SKM-1 (cell line): ENCODE data around the gene SPATS1.

Experiments used
- DNase-seq: peaks from one replicate; lab custom pipeline; 2025; ENCODE audit not compliant: unreplicated experiment; lab: John Stamatoyannopoulos, UW

SPATS1 gene

DNA sequence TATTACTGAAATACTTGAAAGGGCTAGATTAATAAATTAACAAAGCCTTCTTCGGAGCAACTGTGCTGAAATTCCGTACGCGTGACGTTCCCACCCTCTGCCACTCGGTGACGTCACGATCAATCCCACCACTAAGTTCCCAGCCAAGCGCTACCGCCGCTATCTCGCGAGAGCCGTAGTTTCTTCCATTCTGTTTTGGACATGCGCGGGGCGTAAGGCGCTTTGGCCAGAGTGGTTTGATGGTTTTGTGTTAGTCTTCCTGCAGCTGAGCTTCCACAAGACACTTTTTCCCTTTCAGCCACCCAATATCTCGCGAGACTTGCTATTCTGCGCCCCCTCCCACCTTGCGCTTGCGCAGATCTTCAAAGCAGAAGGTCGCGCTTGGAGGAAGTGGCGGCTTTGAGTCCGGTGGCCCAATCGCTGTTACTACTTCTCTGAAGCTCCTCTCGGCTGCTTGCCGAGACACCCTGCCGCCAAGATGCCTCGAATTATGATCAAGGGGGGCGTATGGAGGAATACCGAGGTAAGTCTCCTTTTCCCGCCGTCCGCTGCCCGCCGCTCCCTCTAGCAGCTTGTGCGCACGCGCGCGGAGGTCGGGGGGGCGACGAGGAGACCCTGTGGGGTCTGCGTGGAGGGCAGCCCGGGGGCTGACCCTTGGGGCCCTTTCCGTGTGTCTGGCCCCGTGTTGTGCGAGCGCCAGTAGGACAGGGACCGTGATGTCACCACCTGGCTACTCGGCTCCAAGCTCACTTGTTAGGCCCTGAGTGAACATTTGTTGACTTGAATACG is 45.1 kb downstream of the SPATS1 start, which contains the start of gene CDC5L:
CDC5L (plus strand) TSS at position 361 of the 789 bp plus-strand sequence; CDS start at position 479, 118 bp downstream.
- DNase-seq: peak; percentile 98

DNA sequence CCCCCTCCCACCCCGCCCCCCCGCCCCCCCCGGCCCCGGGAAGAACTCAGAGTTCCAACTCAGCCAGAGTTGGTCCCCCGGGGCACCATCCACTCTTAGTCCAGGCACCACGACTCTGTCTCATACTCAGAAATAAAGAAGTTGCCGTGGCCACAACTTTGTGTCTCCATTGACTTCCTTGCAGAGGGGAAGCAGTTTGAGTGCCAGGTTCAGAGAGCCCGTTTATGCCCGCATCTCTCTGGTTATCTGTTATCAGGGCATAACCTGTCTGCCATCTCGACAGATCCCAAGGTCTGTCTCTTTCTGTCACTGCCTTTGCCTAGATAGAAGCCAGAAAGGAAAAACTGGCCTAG is 45.7 kb downstream of the SPATS1 start:
- DNase-seq: no peak

DNA sequence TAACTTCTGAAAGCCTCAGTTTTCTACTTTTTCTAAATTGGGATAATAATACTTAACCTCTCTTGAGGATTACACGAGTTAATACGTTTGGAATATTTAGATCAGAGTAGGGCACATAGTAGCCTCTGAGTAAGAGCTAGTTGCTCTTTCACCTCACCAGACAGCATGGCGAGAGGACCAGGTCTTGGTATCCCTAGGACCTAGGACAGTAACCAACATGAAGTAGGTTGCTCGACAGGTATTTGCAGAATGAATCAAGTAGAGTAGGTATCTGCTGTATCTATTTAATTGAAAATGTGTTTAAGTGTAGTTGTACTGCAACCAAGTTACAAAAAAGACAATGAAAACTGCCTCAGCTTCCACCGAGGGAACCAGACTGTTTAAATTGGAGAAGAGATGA is 46.4 kb downstream of the SPATS1 start:
- no peak for DNase-seq

DNA sequence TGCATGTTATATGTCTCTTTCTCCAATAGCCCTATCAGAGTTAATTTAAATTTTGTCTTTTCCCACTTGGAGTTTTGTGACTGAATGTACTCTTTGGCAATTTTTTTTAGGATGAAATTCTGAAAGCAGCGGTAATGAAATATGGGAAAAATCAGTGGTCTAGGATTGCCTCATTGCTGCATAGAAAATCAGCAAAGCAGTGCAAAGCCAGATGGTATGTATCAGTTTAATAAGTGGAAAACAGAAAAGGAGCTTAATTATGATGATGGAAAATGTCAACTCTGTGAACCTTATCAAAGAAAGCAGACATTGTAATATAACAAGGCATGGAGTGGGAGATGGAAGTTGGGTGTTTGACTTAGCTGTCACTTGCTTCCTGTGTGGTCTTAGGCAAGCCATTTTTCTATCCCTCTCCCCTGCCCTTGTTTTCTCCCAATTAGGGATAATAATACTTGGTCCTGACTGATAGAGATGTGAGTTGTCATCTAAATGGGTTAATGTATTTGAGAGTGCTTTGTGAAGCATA is 47.8 kb downstream of the SPATS1 start:
- no peak for DNase-seq
